Measurements from ENCODE around the gene SRP14. TPM values are rescaled to one million over a fixed set of nuclear protein-coding genes. Genes with fewer than 3 reads are reported as not detected.

Gene SRP14
- total and polyA plus RNA-seq, 9 of the 15 experiments (the other 6 are each of a cell fraction or from before 2014, with no cell fraction given): 161 to 1,097 (median 402) TPM

GRCh38 chr15:40008061-40008765 is 30.8 kb downstream of the SRP14 start:
- FAIRE-seq (no peak), DNase-seq (ENCODE audit: extremely low read depth in 1 of 4, low spot score in 3 of 4) (no peak), ATAC-seq (no peak)
- H3K4me3 ChIP-seq: no peak overlapping the region
- H3K9ac ChIP-seq (ENCODE audit: insufficient read depth in 1 of 2, low read depth in 2 of 2, low read length in 2 of 2): no peak overlapping the region
- 59% methylated on average over 3 of the region's 3 CpGs for WGBS (ENCODE audit: insufficient coverage, low coverage, missing lambda C conversion rate)
- ChIA-PET CTCF (ENCODE audit: low intra/inter-chr PET ratio) (no interaction called here), POLR2A (interaction anchor here (0.6 kb wide), 1 partner anchor 132 kb away, joined by 3 read pairs; no protein-coding TSS in a partner anchor)
- no peaks in the 10 kb centered on the region for H3K4me1 ChIP-seq (replicated peaks in 1 of 2; ENCODE audit: control insufficient read depth in 2 of 2, insufficient read depth in 2 of 2, low read length in 2 of 2)
- no peak overlapping the region for H3K27ac ChIP-seq (ENCODE audit: extremely low read depth, low read depth, low read length)
- no TSS peak for BruUV-seq (replicated peaks)
- H3K9me3 ChIP-seq (replicated peaks; ENCODE audit: control insufficient read depth, insufficient read depth, low read depth, low read length): no peaks in the 10 kb centered on the region; the same call in 1 of the 2 replicates
- H3K9me1 ChIP-seq (ENCODE audit: control insufficient read depth, insufficient read depth, low read length): no peaks in the 10 kb centered on the region
- peaks cover 63% of the 10 kb centered on the region for H3K36me3 ChIP-seq (ENCODE audit: control insufficient read depth, insufficient read depth, low read length)
- intact Hi-C loops (cut with micrococcal nuclease): no loop called here
- no peaks in the 10 kb centered on the region; a peak in 1 of 5 replicates for H3K27me3 ChIP-seq (ENCODE audit: control insufficient read depth in 2 of 2, insufficient read depth in 2 of 2, low read length in 2 of 2)
- in situ Hi-C loops (cut with MboI): loop anchor here (25.0 kb wide), 1 partner anchor 221 kb away; the partner anchor contains the start of gene FSIP1
- no peaks in the 10 kb centered on the region for H3K79me2 ChIP-seq (ENCODE audit: control insufficient read depth, insufficient read depth, low read length)
- no peak for TF ChIP-seq ZBTB5 (IDR thresholded peaks at IDR 0.05)
- TF ChIP-seq DMBX1 (CRISPR knock-in tag; IDR thresholded peaks at IDR 0.05; ENCODE audit: borderline replicate concordance): no peak
- no peak for TF ChIP-seq SOX6 (IDR thresholded peaks at IDR 0.05)
- no peak for TF ChIP-seq ZNF780A (CRISPR knock-in tag; IDR thresholded peaks at IDR 0.05)
- TF ChIP-seq MYNN (IDR thresholded peaks at IDR 0.05): no peak
- TF ChIP-seq MYNN (CRISPR knock-in tag; IDR thresholded peaks at IDR 0.05): no peak
- H4K20me1 ChIP-seq (replicated peaks; ENCODE audit: control insufficient read depth, insufficient read depth, low read length): no peaks in the 10 kb centered on the region
- H2AFZ ChIP-seq (ENCODE audit: low read depth, low read length): no peak overlapping the region
- no peak overlapping the region for H3K4me2 ChIP-seq (ENCODE audit: insufficient read depth, low read length)

Data from K562 (cell line).